ENCODE data around the gene UNC13B. TPM values are rescaled to one million over a fixed set of nuclear protein-coding genes. Genes with fewer than 3 reads are reported as not detected.

Gene UNC13B
- total RNA-seq, 1 donor from 2014 or later: 31.0 TPM

DNA sequence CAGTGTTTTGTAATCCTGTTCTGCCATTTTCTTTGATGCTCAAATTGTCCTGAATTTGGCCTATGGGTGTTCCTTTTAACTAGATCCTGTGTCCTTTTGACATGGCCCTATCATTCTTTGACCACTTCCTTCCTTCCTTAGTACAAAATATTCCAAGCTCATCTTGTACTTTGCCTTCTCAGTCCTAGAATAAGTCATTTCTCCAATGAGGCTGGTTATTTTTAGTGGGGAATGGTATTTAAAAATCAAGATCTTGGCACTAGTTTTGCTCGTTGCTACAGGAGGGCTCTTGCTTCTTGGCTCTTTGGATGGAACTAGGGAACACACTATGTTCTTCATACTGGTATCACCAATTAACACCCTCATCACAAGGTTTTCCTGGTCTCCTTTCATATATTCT lies 108.1 kb downstream of the UNC13B start:
- TF ChIP-seq, protein P1, sequence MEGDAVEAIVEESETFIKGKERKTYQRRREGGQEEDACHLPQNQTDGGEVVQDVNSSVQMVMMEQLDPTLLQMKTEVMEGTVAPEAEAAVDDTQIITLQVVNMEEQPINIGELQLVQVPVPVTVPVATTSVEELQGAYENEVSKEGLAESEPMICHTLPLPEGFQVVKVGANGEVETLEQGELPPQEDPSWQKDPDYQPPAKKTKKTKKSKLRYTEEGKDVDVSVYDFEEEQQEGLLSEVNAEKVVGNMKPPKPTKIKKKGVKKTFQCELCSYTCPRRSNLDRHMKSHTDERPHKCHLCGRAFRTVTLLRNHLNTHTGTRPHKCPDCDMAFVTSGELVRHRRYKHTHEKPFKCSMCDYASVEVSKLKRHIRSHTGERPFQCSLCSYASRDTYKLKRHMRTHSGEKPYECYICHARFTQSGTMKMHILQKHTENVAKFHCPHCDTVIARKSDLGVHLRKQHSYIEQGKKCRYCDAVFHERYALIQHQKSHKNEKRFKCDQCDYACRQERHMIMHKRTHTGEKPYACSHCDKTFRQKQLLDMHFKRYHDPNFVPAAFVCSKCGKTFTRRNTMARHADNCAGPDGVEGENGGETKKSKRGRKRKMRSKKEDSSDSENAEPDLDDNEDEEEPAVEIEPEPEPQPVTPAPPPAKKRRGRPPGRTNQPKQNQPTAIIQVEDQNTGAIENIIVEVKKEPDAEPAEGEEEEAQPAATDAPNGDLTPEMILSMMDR (IDR thresholded peaks at IDR 0.05; ENCODE audit: unreplicated experiment): no peak
- H3K27me3 Mint-ChIP-seq (ENCODE audit: low read depth): no peaks in the 10 kb centered on the region
- H3K9me3 Mint-ChIP-seq: no peaks in the 10 kb centered on the region
- H3K27ac Mint-ChIP-seq: no peak overlapping the region
- peaks cover 15% of the 10 kb centered on the region for H3K4me1 Mint-ChIP-seq
- H3K4me3 Mint-ChIP-seq: no peak overlapping the region
- no peak for DNase-seq (ENCODE audit: low spot score in 2 of 2, unreplicated experiment in 2 of 2)
- H3K36me3 Mint-ChIP-seq: no peaks in the 10 kb centered on the region

DNA sequence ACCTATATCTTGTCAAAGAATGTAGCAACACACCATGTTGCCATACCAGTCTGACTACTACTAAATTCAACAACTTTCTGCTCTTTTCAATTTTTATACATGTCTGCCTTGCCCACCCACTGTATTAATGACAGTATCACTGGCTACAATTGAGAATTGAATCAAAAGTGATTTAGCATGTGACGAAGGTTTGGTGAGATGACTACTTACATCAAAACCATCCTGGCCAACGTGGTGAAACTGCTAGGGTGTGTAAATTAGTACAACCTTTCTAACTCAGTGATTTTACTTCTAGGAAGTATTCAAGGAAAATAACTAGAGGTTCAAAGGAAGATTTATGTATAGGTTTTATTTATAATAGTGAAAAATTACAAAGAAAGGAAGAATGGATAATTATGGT lies 109.8 kb downstream of the UNC13B start:
- Mint-ChIP-seq H3K27ac (no peak overlapping the region), H3K4me1 (peaks cover 15% of the 10 kb centered on the region), H3K36me3 (no peaks in the 10 kb centered on the region), H3K4me3 (no peak overlapping the region), H3K27me3 (ENCODE audit: low read depth) (no peaks in the 10 kb centered on the region), H3K9me3 (no peaks in the 10 kb centered on the region)
- DNase-seq (ENCODE audit: low spot score in 2 of 2, unreplicated experiment in 2 of 2): no peak
- TF ChIP-seq, protein P1 (IDR thresholded peaks at IDR 0.05; ENCODE audit: unreplicated experiment): no peak

DNA sequence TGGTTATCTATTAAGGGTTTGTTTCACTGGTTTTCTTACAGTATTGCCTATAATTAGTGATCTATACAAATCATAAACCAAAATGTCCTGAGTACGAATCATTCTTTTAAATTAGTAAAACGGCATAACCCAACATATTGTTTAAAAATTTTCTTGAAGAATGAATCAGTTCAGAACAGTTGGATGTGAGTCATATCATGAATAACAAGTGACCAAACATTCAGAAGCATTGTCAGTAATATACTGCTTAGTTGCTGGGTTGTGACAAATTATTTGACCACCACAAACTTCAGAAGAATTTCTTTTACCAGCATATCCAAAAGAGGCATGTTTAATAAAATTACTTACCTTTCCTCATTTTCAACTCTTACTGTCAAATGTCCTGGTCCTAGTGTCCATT lies 111.2 kb downstream of the UNC13B start:
- H3K4me3 Mint-ChIP-seq: no peak overlapping the region

DNA sequence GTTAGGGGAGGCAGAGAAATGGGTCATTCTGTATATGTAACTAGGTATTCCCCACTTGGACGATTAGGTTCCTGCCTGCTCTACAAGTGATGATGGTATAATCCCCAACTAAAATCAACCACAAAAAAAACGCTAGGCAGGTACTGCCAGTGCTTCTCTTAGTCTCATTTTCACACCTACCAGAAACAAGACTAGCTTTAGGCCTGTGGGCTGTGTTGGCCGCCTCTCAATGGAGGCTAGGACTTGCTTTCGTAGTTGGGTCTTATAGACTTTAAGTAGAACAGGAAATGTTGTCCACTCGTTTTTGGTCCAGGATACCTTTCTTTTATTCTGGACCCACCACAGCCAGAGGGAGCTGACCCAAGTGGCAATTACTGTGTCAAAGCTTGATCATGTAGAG lies 111.8 kb downstream of the UNC13B start:
- TF ChIP-seq, protein P1 (IDR thresholded peaks at IDR 0.05; ENCODE audit: unreplicated experiment): no peak
- Mint-ChIP-seq H3K27ac (no peak overlapping the region), H3K27me3 (ENCODE audit: low read depth) (no peaks in the 10 kb centered on the region), H3K4me1 (peaks cover 7% of the 10 kb centered on the region), H3K4me3 (no peak overlapping the region), H3K9me3 (no peaks in the 10 kb centered on the region), H3K36me3 (no peaks in the 10 kb centered on the region)
- DNase-seq (ENCODE audit: low spot score in 2 of 2, unreplicated experiment in 2 of 2): no peak

More for the DNA sequence above, 111.2 kb downstream of the UNC13B start:
- Mint-ChIP-seq H3K27ac (no peak overlapping the region), H3K36me3 (no peaks in the 10 kb centered on the region), H3K27me3 (ENCODE audit: low read depth) (no peaks in the 10 kb centered on the region), H3K4me1 (peaks cover 9% of the 10 kb centered on the region), H3K9me3 (no peaks in the 10 kb centered on the region)
- TF ChIP-seq, protein P1 (IDR thresholded peaks at IDR 0.05; ENCODE audit: unreplicated experiment): no peak
- no peak for DNase-seq (ENCODE audit: low spot score in 2 of 2, unreplicated experiment in 2 of 2)

DNA sequence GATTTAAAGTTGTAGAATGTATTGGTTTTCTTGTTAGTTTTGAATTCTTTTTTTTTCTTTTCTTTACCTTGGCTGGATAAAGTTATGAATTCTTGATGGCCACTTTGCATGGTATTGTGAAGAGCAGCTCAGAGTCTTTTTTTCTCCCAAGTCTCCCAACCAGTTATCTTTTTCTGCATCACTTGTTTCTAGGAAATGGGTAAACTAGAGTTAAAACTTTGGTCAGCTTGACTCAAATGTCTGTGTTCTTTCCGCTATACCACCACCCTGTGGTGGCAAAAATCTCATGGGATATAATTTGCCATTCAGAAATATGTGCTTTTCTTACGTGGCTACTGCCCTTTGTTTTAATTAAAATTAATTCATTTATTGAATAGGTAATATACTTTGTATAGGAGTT lies 113.2 kb downstream of the UNC13B start:
- no peak for DNase-seq (ENCODE audit: low spot score in 2 of 2, unreplicated experiment in 2 of 2)
- Mint-ChIP-seq H3K4me3 (no peak overlapping the region), H3K9me3 (no peaks in the 10 kb centered on the region), H3K27me3 (ENCODE audit: low read depth) (no peaks in the 10 kb centered on the region), H3K4me1 (peaks cover 7% of the 10 kb centered on the region), H3K36me3 (no peaks in the 10 kb centered on the region), H3K27ac (no peak overlapping the region)
- TF ChIP-seq, protein P1 (IDR thresholded peaks at IDR 0.05; ENCODE audit: unreplicated experiment): no peak

DNA sequence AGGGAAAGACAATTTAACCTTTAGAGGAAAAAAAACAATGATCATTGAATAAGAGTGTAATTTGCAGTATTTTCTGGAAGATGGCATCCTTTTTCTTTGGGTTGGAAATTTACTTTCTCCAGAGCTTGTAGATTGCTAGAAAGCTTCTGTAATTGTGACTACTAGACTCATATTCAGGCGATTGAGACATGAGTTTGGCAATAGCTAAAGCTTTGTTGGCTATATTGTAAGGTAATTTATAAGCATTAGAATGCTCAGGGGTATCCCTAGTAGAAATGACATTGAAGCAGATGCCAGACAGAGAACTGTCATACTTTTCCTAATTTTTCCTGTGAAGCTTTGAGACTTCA lies 115.3 kb downstream of the UNC13B start:
- Mint-ChIP-seq H3K36me3 (no peaks in the 10 kb centered on the region), H3K4me1 (no peaks in the 10 kb centered on the region), H3K27me3 (ENCODE audit: low read depth) (no peaks in the 10 kb centered on the region), H3K4me3 (no peak overlapping the region), H3K9me3 (no peaks in the 10 kb centered on the region), H3K27ac (no peak overlapping the region)
- TF ChIP-seq, protein P1 (IDR thresholded peaks at IDR 0.05; ENCODE audit: unreplicated experiment): no peak
- DNase-seq (ENCODE audit: low spot score in 2 of 2, unreplicated experiment in 2 of 2): no peak

All from mesothelial cell of epicardium (in vitro differentiated cells).